Measurements from ENCODE around the gene PARP3.

Gene PARP3

GRCh38 chr3:51934991-51935885, 6.9 kb upstream of the PARP3 start:
- H3K4me3 ChIP-seq (ENCODE audit: low read depth in 1 of 2, low read length in 2 of 2), result no peak overlapping the region
- H3K9ac ChIP-seq (ENCODE audit: low read depth, low read length), result no peak overlapping the region
- H3K79me2 ChIP-seq (ENCODE audit: insufficient read depth, low read length), result peaks cover 16% of the 10 kb centered on the region
- peaks cover 15% of the 10 kb centered on the region for H3K4me1 ChIP-seq (ENCODE audit: insufficient read depth, low read length)
- no peak for DNase-seq
- H2AFZ ChIP-seq (ENCODE audit: low read depth, low read length), result no peak overlapping the region
- no peaks in the 10 kb centered on the region for H3K27me3 ChIP-seq (ENCODE audit: insufficient read depth, low read length, poor library complexity)
- H3K27ac ChIP-seq (ENCODE audit: low read length), result no peak overlapping the region
- H4K20me1 ChIP-seq (ENCODE audit: insufficient read depth, low read length), result peaks cover 28% of the 10 kb centered on the region
- ATAC-seq (ENCODE audit: insufficient read depth, low read depth), result no peak
- H3K9me3 ChIP-seq (ENCODE audit: insufficient read depth, low read length, severe bottlenecking), result no peaks in the 10 kb centered on the region
- H3K36me3 ChIP-seq (ENCODE audit: insufficient read depth, low read length), result peaks cover 65% of the 10 kb centered on the region
- TF ChIP-seq EZH2 (IDR thresholded peaks at IDR 0.05; ENCODE audit: borderline replicate concordance, low read depth, low read length, severe bottlenecking), result no peak
- TF ChIP-seq CTCF (IDR thresholded peaks at IDR 0.05; ENCODE audit: borderline replicate concordance, extremely low read depth, low read length, poor library complexity, severe bottlenecking), result no peak
- no peak overlapping the region for H3K4me2 ChIP-seq (ENCODE audit: insufficient read depth, low read length)

- DNase-seq (no peak), ATAC-seq (ENCODE audit: insufficient read depth, low read depth) (no peak)
- Histone ChIP-seq H3K4me3 (ENCODE audit: low read depth in 1 of 2, low read length in 2 of 2) (no peak overlapping the region), H3K27me3 (ENCODE audit: insufficient read depth, low read length, poor library complexity) (no peaks in the 10 kb centered on the region), H3K79me2 (ENCODE audit: insufficient read depth, low read length) (peaks cover 24% of the 10 kb centered on the region), H2AFZ (ENCODE audit: low read depth, low read length) (no peak overlapping the region), H3K4me1 (ENCODE audit: insufficient read depth, low read length) (peaks cover 24% of the 10 kb centered on the region), H3K36me3 (ENCODE audit: insufficient read depth, low read length) (peaks cover 65% of the 10 kb centered on the region), H3K27ac (ENCODE audit: low read length) (no peak overlapping the region), H3K4me2 (ENCODE audit: insufficient read depth, low read length) (no peak overlapping the region), H3K9ac (ENCODE audit: low read depth, low read length) (no peak overlapping the region), H4K20me1 (ENCODE audit: insufficient read depth, low read length) (peaks cover 30% of the 10 kb centered on the region), H3K9me3 (ENCODE audit: insufficient read depth, low read length, severe bottlenecking) (no peaks in the 10 kb centered on the region)
- TF ChIP-seq CTCF (IDR thresholded peaks at IDR 0.05; ENCODE audit: borderline replicate concordance, extremely low read depth, low read length, poor library complexity, severe bottlenecking), result no peak
- TF ChIP-seq EZH2 (IDR thresholded peaks at IDR 0.05; ENCODE audit: borderline replicate concordance, low read depth, low read length, severe bottlenecking), result no peak
Observed at GRCh38 chr3:51935886-51936755, 6.0 kb upstream of the PARP3 start.

- Histone ChIP-seq H3K27ac (ENCODE audit: low read length) (no peak overlapping the region), H4K20me1 (ENCODE audit: insufficient read depth, low read length) (peaks cover 30% of the 10 kb centered on the region), H3K4me2 (ENCODE audit: insufficient read depth, low read length) (no peak overlapping the region), H3K4me1 (ENCODE audit: insufficient read depth, low read length) (peaks cover 26% of the 10 kb centered on the region), H3K9ac (ENCODE audit: low read depth, low read length) (no peak overlapping the region), H3K36me3 (ENCODE audit: insufficient read depth, low read length) (peaks cover 65% of the 10 kb centered on the region), H3K4me3 (ENCODE audit: low read depth in 1 of 2, low read length in 2 of 2) (no peak overlapping the region), H2AFZ (ENCODE audit: low read depth, low read length) (no peak overlapping the region), H3K9me3 (ENCODE audit: insufficient read depth, low read length, severe bottlenecking) (no peaks in the 10 kb centered on the region), H3K79me2 (ENCODE audit: insufficient read depth, low read length) (peaks cover 30% of the 10 kb centered on the region), H3K27me3 (ENCODE audit: insufficient read depth, low read length, poor library complexity) (no peaks in the 10 kb centered on the region)
- TF ChIP-seq EZH2 (IDR thresholded peaks at IDR 0.05; ENCODE audit: borderline replicate concordance, low read depth, low read length, severe bottlenecking) (no peak), CTCF (IDR thresholded peaks at IDR 0.05; ENCODE audit: borderline replicate concordance, extremely low read depth, low read length, poor library complexity, severe bottlenecking) (no peak)
- ATAC-seq (ENCODE audit: insufficient read depth, low read depth) (no peak), DNase-seq (no peak)
Observed at GRCh38 chr3:51937014-51937413, 5.1 kb upstream of the PARP3 start.
